ENCODE measurements around the gene OR14C36. TPM values are rescaled to one million over a fixed set of nuclear protein-coding genes. Genes with fewer than 3 reads are reported as not detected.

The OR14C36 gene
- total RNA-seq, 2 experiments from 2014 or later = not detected

GRCh38 chr1:248373761-248374160 is 25.2 kb downstream of the OR14C36 start:
- no peak for ATAC-seq
- Mint-ChIP-seq H3K9me3 (ENCODE audit: low read depth) (no peaks in the 10 kb centered on the region), H3K4me1 (peaks cover 5% of the 10 kb centered on the region), H3K4me3 (no peak overlapping the region), H3K36me3 (ENCODE audit: low read depth) (no peaks in the 10 kb centered on the region), H3K27ac (no peak overlapping the region), H3K27me3 (no peaks in the 10 kb centered on the region)
- intact Hi-C loops (cut with DNase I, micrococcal nuclease) = no loop called here
- DNase-seq = no peak
- ChIA-PET POLR2A (no interaction called here), CTCF (no interaction called here)

DNA sequence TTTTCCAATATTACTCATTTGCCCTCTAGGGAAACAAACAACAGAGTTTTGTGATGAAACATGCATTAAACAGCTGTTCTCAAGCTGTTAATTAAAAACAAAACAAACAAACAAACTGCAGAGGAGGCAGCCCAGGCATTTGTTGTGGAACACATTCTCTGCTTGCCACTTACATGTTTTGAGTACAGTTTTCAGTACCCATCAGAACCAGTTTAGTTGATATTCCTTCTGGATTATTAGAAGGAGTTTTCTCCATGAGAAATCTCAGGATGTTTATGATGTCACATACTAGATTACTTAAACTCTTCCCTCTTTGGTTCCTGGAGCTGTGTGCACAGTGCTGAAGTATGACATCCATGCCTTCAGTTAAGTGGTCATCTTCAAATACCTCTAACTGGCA is 26.9 kb downstream of the OR14C36 start, which contains the start of gene OR2T6:
Gene OR2T6, plus strand, starts transcription at position 301 of the 400 bp plus-strand sequence. CDS start 11,863 bp downstream, outside the sequence.
- intact Hi-C loops (cut with DNase I, micrococcal nuclease) = no loop called here

DNA sequence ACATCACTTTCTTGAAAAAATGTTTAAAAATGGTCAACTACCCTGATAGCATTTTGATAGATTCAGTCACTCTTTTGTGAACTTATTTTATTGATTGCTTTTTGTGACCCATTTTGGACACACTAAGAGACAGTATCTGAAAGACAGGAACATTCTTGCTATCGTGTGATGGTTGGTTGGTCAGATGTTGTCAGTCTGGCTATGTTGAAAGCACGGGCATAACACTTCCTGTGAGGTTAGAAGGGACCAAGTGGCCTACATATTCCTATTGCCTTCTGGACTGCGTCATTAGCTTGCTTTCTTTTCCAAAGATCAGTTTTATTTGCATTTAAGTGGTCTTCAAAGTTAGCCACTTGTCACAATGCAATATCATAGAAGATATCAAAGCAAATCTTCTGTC is 28.3 kb downstream of the OR14C36 start:
- intact Hi-C loops (cut with DNase I, micrococcal nuclease) = no loop called here
- Mint-ChIP-seq H3K9me3 (ENCODE audit: low read depth) (no peaks in the 10 kb centered on the region), H3K36me3 (ENCODE audit: low read depth) (no peaks in the 10 kb centered on the region), H3K27me3 (no peaks in the 10 kb centered on the region), H3K4me1 (peaks cover 5% of the 10 kb centered on the region), H3K27ac (no peak overlapping the region), H3K4me3 (no peak overlapping the region)
- DNase-seq (no peak), ATAC-seq (no peak)
- ChIA-PET CTCF (no interaction called here), POLR2A (interaction anchor here (0.6 kb wide), 1 partner anchor 146 kb away, joined by 4 read pairs; no protein-coding TSS in a partner anchor)

More for the DNA sequence above, 26.9 kb downstream of the OR14C36 start, which contains the start of gene OR2T6:
- Mint-ChIP-seq H3K4me1 (peaks cover 5% of the 10 kb centered on the region), H3K9me3 (ENCODE audit: low read depth) (no peaks in the 10 kb centered on the region), H3K27me3 (no peaks in the 10 kb centered on the region), H3K27ac (no peak within 1 kb of the TSS), H3K36me3 (ENCODE audit: low read depth) (no peaks in the 10 kb centered on the region), H3K4me3 (no peak within 1 kb of the TSS)
- ChIA-PET POLR2A (no interaction called here), CTCF (no interaction called here)
- no peak for ATAC-seq
- no peak for DNase-seq

DNA sequence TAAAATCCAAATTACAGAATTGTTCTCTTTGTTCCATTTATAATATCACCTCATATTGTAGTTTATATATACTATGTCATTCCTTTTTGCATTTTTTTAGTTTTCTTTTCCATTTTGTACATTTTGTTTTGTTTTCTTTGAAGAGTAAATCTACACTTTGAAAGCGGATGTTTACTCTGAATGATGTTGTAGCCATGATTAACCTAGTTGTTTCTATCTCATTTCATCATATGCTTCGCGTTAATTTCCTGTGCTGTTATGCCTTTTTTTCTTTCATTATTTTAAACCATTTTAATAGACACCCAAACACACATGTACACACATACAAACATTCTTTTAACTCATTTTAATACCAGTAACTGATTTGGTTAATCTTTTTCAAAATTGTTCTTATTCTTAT is 32.3 kb downstream of the OR14C36 start:
- Mint-ChIP-seq H3K36me3 (ENCODE audit: low read depth) (no peaks in the 10 kb centered on the region), H3K27me3 (peaks cover 2% of the 10 kb centered on the region), H3K9me3 (ENCODE audit: low read depth) (no peaks in the 10 kb centered on the region), H3K4me3 (no peak overlapping the region), H3K4me1 (no peaks in the 10 kb centered on the region), H3K27ac (no peak overlapping the region)
- no peak for DNase-seq
- intact Hi-C loops (cut with DNase I, micrococcal nuclease) = no loop called here
- ChIA-PET POLR2A (no interaction called here), CTCF (interaction anchor here (0.6 kb wide), 1 partner anchor 23 kb away, joined by 3 read pairs; no protein-coding TSS in a partner anchor)
- no peak for ATAC-seq

- Mint-ChIP-seq H3K4me1 (no peaks in the 10 kb centered on the region), H3K36me3 (ENCODE audit: low read depth) (no peaks in the 10 kb centered on the region), H3K9me3 (ENCODE audit: low read depth) (no peaks in the 10 kb centered on the region), H3K27ac (no peak overlapping the region), H3K27me3 (peaks cover 6% of the 10 kb centered on the region), H3K4me3 (no peak overlapping the region)
- DNase-seq (no peak), ATAC-seq (no peak)
- CTCF ChIA-PET = no interaction called here
- POLR2A ChIA-PET = no interaction called here
- intact Hi-C loops (cut with DNase I, micrococcal nuclease) = no loop called here
Measured at GRCh38 chr1:248388426-248388825, 39.9 kb downstream of the OR14C36 start.

- no peaks in the 10 kb centered on the region for H3K36me3 Mint-ChIP-seq (ENCODE audit: low read depth)
- POLR2A ChIA-PET = no interaction called here
- CTCF ChIA-PET = no interaction called here
- no peak overlapping the region for H3K4me3 Mint-ChIP-seq
- intact Hi-C loops (cut with DNase I, micrococcal nuclease) = no loop called here
- H3K9me3 Mint-ChIP-seq (ENCODE audit: low read depth) = peaks cover 5% of the 10 kb centered on the region
- peaks cover 7% of the 10 kb centered on the region for H3K27me3 Mint-ChIP-seq
- H3K27ac Mint-ChIP-seq = no peak overlapping the region
- H3K4me1 Mint-ChIP-seq = no peaks in the 10 kb centered on the region
- DNase-seq (no peak), ATAC-seq (no peak)
Measured at GRCh38 chr1:248393050-248393449, 44.5 kb downstream of the OR14C36 start.

Other genes starting within 250 kb of the OR14C36 start
- gene OR2M5, start 203.6 kb upstream of the OR14C36 start, total RNA-seq = not detected
- gene OR2M2, start 174.0 kb upstream of the OR14C36 start, total RNA-seq = not detected
- not detected for gene OR2M3, start 151.5 kb upstream of the OR14C36 start, total RNA-seq
- gene OR2M4, start 117.4 kb upstream of the OR14C36 start, total RNA-seq = not detected
- not detected for gene OR2T33, start 70.8 kb upstream of the OR14C36 start, total RNA-seq
- gene OR2T12, start 45.4 kb upstream of the OR14C36 start, total RNA-seq = not detected
- not detected for gene OR2M7, start 24.2 kb upstream of the OR14C36 start, total RNA-seq
- gene OR2T4, start 12.9 kb downstream of the OR14C36 start, total RNA-seq = not detected
- not detected for gene OR2T6, start 27.0 kb downstream of the OR14C36 start, total RNA-seq
- not detected for gene OR2T1, start 54.3 kb downstream of the OR14C36 start, total RNA-seq
- not detected for gene OR2T2, start 96.9 kb downstream of the OR14C36 start, total RNA-seq
- gene OR2T3, start 124.6 kb downstream of the OR14C36 start, total RNA-seq = not detected
- not detected for gene OR2T5, start 139.8 kb downstream of the OR14C36 start, total RNA-seq
- gene OR2G6, start 159.3 kb downstream of the OR14C36 start, total RNA-seq = not detected
- gene OR2T29, start 214.0 kb downstream of the OR14C36 start, total RNA-seq = not detected
- not detected for gene OR2T34, start 226.0 kb downstream of the OR14C36 start, total RNA-seq
- not detected for gene OR2T10, start 248.9 kb downstream of the OR14C36 start, total RNA-seq

All from activated CD4-positive, alpha-beta T cell treated with anti-CD3 and anti-CD28 coated beads for 36 hours (primary cell).